ENCODE data around the gene KLHL42.
A peak's percentile ranks its signal among the peaks of the same experiment; 100 is the strongest.

Gene KLHL42

GRCh38 chr12:27806259-27806658 lies 26.2 kb downstream of the KLHL42 start:
- H3K4me1 Mint-ChIP-seq, result peaks cover 18% of the 10 kb centered on the region
- H3K27ac Mint-ChIP-seq, result no peak overlapping the region
- DNase-seq, result no peak
- H3K4me3 Mint-ChIP-seq, result no peak overlapping the region
- peaks cover 7% of the 10 kb centered on the region for H3K27me3 Mint-ChIP-seq (ENCODE audit: low read depth, poor library complexity)
- H3K36me3 Mint-ChIP-seq (ENCODE audit: low read depth), result no peaks in the 10 kb centered on the region
- TF ChIP-seq CTCF (IDR thresholded peaks at IDR 0.05), result no peak
- H3K9me3 Mint-ChIP-seq, result no peaks in the 10 kb centered on the region

GRCh38 chr12:27807063-27807703 lies 27.1 kb downstream of the KLHL42 start:
- H3K27ac Mint-ChIP-seq, result peak overlapping the region; percentile 60
- TF ChIP-seq CTCF (IDR thresholded peaks at IDR 0.05), result no peak
- H3K4me3 Mint-ChIP-seq, result no peak overlapping the region
- peaks cover under 1% of the 10 kb centered on the region for H3K9me3 Mint-ChIP-seq
- H3K4me1 Mint-ChIP-seq, result peaks cover 20% of the 10 kb centered on the region
- no peak for DNase-seq
- H3K27me3 Mint-ChIP-seq (ENCODE audit: low read depth, poor library complexity), result peaks cover 7% of the 10 kb centered on the region
- H3K36me3 Mint-ChIP-seq (ENCODE audit: low read depth), result no peaks in the 10 kb centered on the region

GRCh38 chr12:27808841-27809240 lies 28.8 kb downstream of the KLHL42 start:
- peaks cover 6% of the 10 kb centered on the region for H3K9me3 Mint-ChIP-seq

GRCh38 chr12:27810756-27811155 lies 30.7 kb downstream of the KLHL42 start:
- H3K4me1 Mint-ChIP-seq, result peaks cover 20% of the 10 kb centered on the region
- H3K36me3 Mint-ChIP-seq (ENCODE audit: low read depth), result no peaks in the 10 kb centered on the region
- no peak overlapping the region for H3K4me3 Mint-ChIP-seq
- TF ChIP-seq CTCF (IDR thresholded peaks at IDR 0.05), result no peak
- peaks cover 6% of the 10 kb centered on the region for H3K9me3 Mint-ChIP-seq
- peak overlapping the region; percentile 44 for H3K27ac Mint-ChIP-seq
- no peak for DNase-seq
- peaks cover 7% of the 10 kb centered on the region for H3K27me3 Mint-ChIP-seq (ENCODE audit: low read depth, poor library complexity)

More at GRCh38 chr12:27808841-27809240, 28.8 kb downstream of the KLHL42 start:
- no peak for TF ChIP-seq CTCF (IDR thresholded peaks at IDR 0.05)
- no peaks in the 10 kb centered on the region for H3K36me3 Mint-ChIP-seq (ENCODE audit: low read depth)
- H3K27me3 Mint-ChIP-seq (ENCODE audit: low read depth, poor library complexity), result peaks cover 7% of the 10 kb centered on the region
- peaks cover 20% of the 10 kb centered on the region for H3K4me1 Mint-ChIP-seq
- DNase-seq, result no peak
- H3K27ac Mint-ChIP-seq, result no peak overlapping the region
- H3K4me3 Mint-ChIP-seq, result no peak overlapping the region

- H3K4me1 Mint-ChIP-seq, result peaks cover 12% of the 10 kb centered on the region
- H3K36me3 Mint-ChIP-seq (ENCODE audit: low read depth), result no peaks in the 10 kb centered on the region
- no peak overlapping the region for H3K27ac Mint-ChIP-seq
- peaks cover 7% of the 10 kb centered on the region for H3K27me3 Mint-ChIP-seq (ENCODE audit: low read depth, poor library complexity)
- H3K4me3 Mint-ChIP-seq, result no peak overlapping the region
- H3K9me3 Mint-ChIP-seq, result peaks cover 12% of the 10 kb centered on the region
- no peak for TF ChIP-seq CTCF (IDR thresholded peaks at IDR 0.05)
- DNase-seq, result no peak
These were observed 32.5 kb downstream of the KLHL42 start for GRCh38 chr12:27812502-27812901.

GRCh38 chr12:27814411-27814810 lies 34.4 kb downstream of the KLHL42 start:
- TF ChIP-seq CTCF (IDR thresholded peaks at IDR 0.05), result no peak
- no peak for DNase-seq
- Mint-ChIP-seq H3K9me3 (peaks cover 12% of the 10 kb centered on the region), H3K36me3 (ENCODE audit: low read depth) (no peaks in the 10 kb centered on the region), H3K27ac (no peak overlapping the region), H3K27me3 (ENCODE audit: low read depth, poor library complexity) (peaks cover 7% of the 10 kb centered on the region), H3K4me1 (peaks cover 12% of the 10 kb centered on the region), H3K4me3 (no peak overlapping the region)

All from nephron progenitor cell (in vitro differentiated cells).